ENCODE measurements around the gene RPL22.

RPL22 gene

GRCh38 chr1:6245869-6246496 is 46.6 kb upstream of the RPL22 start:
- Histone ChIP-seq H2AFZ (ENCODE audit: low read depth) (peak overlapping the region; percentile 57; the same call in 1 of the 2 replicates), H3K79me2 (ENCODE audit: insufficient read depth, low read depth) (no peaks in the 10 kb centered on the region), H3K27me3 (ENCODE audit: insufficient read depth, low read depth) (peaks cover 56% of the 10 kb centered on the region), H3K4me1 (ENCODE audit: low read depth, poor library complexity, severe bottlenecking) (peaks cover 11% of the 10 kb centered on the region), H3K27ac (no peak overlapping the region), H4K20me1 (ENCODE audit: insufficient read depth) (no peaks in the 10 kb centered on the region), H3K36me3 (ENCODE audit: insufficient read depth) (no peaks in the 10 kb centered on the region), H3K4me3 (IDR thresholded peaks at IDR 0.05; ENCODE audit: insufficient read depth, low read depth, low read length) (peak overlapping the region; percentile 70), H3K4me2 (peak overlapping the region; percentile 99), H3K9ac (no peak overlapping the region)
- TF ChIP-seq, protein P1, sequence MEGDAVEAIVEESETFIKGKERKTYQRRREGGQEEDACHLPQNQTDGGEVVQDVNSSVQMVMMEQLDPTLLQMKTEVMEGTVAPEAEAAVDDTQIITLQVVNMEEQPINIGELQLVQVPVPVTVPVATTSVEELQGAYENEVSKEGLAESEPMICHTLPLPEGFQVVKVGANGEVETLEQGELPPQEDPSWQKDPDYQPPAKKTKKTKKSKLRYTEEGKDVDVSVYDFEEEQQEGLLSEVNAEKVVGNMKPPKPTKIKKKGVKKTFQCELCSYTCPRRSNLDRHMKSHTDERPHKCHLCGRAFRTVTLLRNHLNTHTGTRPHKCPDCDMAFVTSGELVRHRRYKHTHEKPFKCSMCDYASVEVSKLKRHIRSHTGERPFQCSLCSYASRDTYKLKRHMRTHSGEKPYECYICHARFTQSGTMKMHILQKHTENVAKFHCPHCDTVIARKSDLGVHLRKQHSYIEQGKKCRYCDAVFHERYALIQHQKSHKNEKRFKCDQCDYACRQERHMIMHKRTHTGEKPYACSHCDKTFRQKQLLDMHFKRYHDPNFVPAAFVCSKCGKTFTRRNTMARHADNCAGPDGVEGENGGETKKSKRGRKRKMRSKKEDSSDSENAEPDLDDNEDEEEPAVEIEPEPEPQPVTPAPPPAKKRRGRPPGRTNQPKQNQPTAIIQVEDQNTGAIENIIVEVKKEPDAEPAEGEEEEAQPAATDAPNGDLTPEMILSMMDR (conservative IDR thresholded peaks at IDR 0.05; ENCODE audit: low read depth, low read length), result no peak

GRCh38 chr1:6245086-6245868 is 45.9 kb upstream of the RPL22 start:
- H3K27ac ChIP-seq, result no peak overlapping the region
- peak overlapping the region; percentile 57; the same call in 1 of the 2 replicates for H2AFZ ChIP-seq (ENCODE audit: low read depth)
- H4K20me1 ChIP-seq (ENCODE audit: insufficient read depth), result no peaks in the 10 kb centered on the region
- no peak overlapping the region for H3K9ac ChIP-seq
- TF ChIP-seq, protein P1 (conservative IDR thresholded peaks at IDR 0.05; ENCODE audit: low read depth, low read length), result peak; percentile 56
- H3K4me1 ChIP-seq (ENCODE audit: low read depth, poor library complexity, severe bottlenecking), result peaks cover 11% of the 10 kb centered on the region
- H3K36me3 ChIP-seq (ENCODE audit: insufficient read depth), result no peaks in the 10 kb centered on the region
- peaks cover 59% of the 10 kb centered on the region for H3K27me3 ChIP-seq (ENCODE audit: insufficient read depth, low read depth)
- no peaks in the 10 kb centered on the region for H3K79me2 ChIP-seq (ENCODE audit: insufficient read depth, low read depth)
- peak overlapping the region; percentile 70 for H3K4me3 ChIP-seq (IDR thresholded peaks at IDR 0.05; ENCODE audit: insufficient read depth, low read depth, low read length)
- peak overlapping the region; percentile 99 for H3K4me2 ChIP-seq

GRCh38 chr1:6244401-6245049 is 45.1 kb upstream of the RPL22 start:
- TF ChIP-seq, protein P1 (conservative IDR thresholded peaks at IDR 0.05; ENCODE audit: low read depth, low read length), result no peak
- Histone ChIP-seq H3K4me1 (ENCODE audit: low read depth, poor library complexity, severe bottlenecking) (peaks cover 11% of the 10 kb centered on the region), H3K27me3 (ENCODE audit: insufficient read depth, low read depth) (peaks cover 67% of the 10 kb centered on the region), H3K36me3 (ENCODE audit: insufficient read depth) (no peaks in the 10 kb centered on the region), H4K20me1 (ENCODE audit: insufficient read depth) (no peaks in the 10 kb centered on the region), H3K27ac (no peak overlapping the region), H3K79me2 (ENCODE audit: insufficient read depth, low read depth) (no peaks in the 10 kb centered on the region), H3K4me2 (no peak overlapping the region), H2AFZ (ENCODE audit: low read depth) (no peak overlapping the region), H3K4me3 (IDR thresholded peaks at IDR 0.05; ENCODE audit: insufficient read depth, low read depth, low read length) (no peak overlapping the region), H3K9ac (no peak overlapping the region)

GRCh38 chr1:6243993-6244392 is 44.6 kb upstream of the RPL22 start, which contains the start of gene HES3:
Gene HES3, plus strand, starts transcription at chr1:6244179. Its CDS starts 187 bp downstream, at chr1:6244366.
- H3K4me3 ChIP-seq (IDR thresholded peaks at IDR 0.05; ENCODE audit: insufficient read depth, low read depth, low read length), result no peak within 1 kb of the TSS
- H3K36me3 ChIP-seq (ENCODE audit: insufficient read depth), result no peaks in the 10 kb centered on the region
- TF ChIP-seq, protein P1 (conservative IDR thresholded peaks at IDR 0.05; ENCODE audit: low read depth, low read length), result no peak
- peaks cover 11% of the 10 kb centered on the region for H3K4me1 ChIP-seq (ENCODE audit: low read depth, poor library complexity, severe bottlenecking)
- no peak within 1 kb of the TSS for H3K27ac ChIP-seq
- peaks cover 72% of the 10 kb centered on the region for H3K27me3 ChIP-seq (ENCODE audit: insufficient read depth, low read depth)
- no peaks in the 10 kb centered on the region for H4K20me1 ChIP-seq (ENCODE audit: insufficient read depth)
- H2AFZ ChIP-seq (ENCODE audit: low read depth), result no peak within 1 kb of the TSS
- no peaks in the 10 kb centered on the region for H3K79me2 ChIP-seq (ENCODE audit: insufficient read depth, low read depth)
- no peak within 1 kb of the TSS for H3K4me2 ChIP-seq
- H3K9ac ChIP-seq, result no peak within 1 kb of the TSS

Measured in KMS-11 (cell line).